HG02798 (cell line): ENCODE results near the gene NDUFV1.
A peak's percentile ranks its signal among the peaks of the same experiment; 100 is the strongest.
"Not testable (repeated sequence)": the region's sequence is repeated elsewhere in the genome, so short reads cannot be mapped to it uniquely, and the experiment has no call there.

Experiments used
- ATAC-seq: cut with Tn5 transposase; IDR thresholded peaks from one replicate; pipeline ENCODE4 v1.9.1; 2021; ENCODE audit warnings: mild to moderate bottlenecking; ENCODE audit not compliant: unreplicated experiment, poor library complexity

NDUFV1 gene

DNA sequence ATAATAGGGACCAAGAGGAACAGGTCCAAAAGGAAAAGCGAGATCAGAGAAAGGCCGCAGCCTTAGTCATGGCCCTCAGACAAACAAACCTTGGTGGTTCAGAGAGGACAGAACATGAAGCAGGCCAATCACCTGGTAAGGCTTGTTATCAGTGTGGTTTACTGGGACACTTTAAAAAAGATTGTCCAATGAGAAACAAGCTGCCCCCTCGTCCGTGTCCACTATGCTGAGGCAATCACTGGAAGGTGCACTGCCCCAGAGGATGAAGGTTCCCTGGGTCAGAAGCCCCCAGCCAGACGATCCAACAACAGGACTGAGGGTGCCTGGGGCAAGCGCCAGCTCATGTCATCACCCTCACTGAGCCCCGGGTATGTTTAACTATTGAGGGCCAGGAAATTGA lies 16.2 kb downstream of the NDUFV1 start:
- not testable (repeated sequence) for ATAC-seq

DNA sequence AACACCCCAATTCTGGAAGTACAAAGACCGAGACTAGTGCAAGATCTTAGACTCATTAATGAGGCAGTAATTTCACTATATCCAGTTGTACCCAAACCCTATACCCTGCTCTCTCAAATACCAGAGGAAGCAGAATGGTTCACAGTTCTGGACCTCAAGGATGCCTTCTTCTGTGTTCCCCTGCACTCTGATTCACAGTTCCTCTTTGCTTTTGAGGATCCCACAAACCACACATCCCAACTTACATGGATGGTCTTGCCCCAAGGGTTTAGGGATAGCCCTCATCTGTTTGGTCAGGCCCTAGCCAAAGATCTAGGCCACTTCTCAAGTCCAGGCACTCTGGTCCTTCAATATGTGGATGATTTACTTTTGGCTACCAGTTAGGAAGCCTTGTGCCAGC lies 17.1 kb downstream of the NDUFV1 start:
- ATAC-seq: not testable (repeated sequence)

DNA sequence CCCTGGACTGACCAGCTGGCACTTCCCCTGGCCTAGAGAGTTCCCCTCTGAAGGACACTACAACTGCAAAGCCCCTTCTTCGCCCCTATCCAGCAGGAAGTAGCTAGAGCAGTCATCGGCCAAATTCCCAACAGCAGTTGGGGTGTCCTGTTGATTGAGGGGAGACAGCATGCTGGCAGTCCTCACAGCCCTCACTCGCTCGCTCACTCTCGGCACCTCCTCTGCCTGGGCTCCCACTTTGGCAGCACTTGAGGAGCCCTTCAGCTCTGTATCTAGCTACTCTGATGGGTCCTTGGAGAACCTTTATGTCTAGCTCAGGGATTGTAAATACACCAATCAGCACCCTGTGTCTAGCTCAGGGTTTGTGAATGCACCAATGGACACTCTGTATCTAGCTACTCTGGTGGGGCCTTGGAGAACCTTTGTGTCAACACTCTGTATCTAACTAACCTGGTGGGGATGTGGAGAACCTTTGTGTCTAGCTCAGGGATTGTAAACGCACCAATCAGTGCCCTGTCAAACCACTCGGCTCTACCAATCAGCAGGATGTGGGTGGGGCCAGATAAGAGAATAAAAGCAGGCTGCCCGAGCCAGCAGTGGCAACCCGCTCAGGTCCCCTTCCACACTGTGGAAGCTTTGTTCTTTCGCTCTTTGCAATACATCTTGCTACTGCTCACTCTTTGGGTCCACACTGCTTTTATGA lies 19.5 kb downstream of the NDUFV1 start:
- not testable (repeated sequence) for ATAC-seq

DNA sequence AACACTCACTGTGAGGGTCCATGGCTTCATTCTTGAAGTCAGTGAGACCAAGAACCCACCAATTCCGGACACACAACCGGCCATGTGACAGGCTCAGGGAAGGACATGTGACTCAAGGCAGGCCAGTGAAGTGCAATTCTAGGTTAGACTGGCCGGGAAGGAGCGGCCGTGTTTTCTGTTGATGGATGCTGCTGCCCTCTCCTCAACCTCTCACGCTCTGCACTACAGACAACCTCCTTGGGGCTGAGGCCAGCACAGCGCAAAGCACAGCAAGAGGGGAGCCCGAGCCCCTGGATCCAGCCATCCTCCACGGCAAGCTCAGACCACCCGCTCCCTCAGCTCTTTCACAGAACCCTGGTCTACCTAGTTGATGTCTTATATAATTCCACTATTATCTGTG lies 20.2 kb downstream of the NDUFV1 start:
- ATAC-seq: no peak

DNA sequence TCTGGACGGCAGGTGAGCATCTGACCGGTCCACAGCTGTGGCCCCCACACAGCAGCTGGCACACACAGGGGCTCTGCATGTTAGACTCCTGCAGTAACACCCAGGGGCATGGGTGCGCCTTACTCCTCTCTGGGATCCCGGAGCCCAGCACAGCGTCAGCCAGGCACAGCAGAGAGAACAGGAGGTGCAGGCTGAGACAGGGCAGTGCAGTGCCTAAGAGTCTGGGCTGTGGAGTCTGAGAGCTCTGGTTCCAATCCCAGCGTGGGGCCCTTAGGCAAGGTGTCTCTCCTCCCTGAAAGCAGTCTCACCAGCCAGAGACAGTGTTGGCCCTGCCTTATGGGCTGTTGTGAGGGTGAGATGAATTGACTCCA lies 20.7 kb downstream of the NDUFV1 start:
- no peak for ATAC-seq

DNA sequence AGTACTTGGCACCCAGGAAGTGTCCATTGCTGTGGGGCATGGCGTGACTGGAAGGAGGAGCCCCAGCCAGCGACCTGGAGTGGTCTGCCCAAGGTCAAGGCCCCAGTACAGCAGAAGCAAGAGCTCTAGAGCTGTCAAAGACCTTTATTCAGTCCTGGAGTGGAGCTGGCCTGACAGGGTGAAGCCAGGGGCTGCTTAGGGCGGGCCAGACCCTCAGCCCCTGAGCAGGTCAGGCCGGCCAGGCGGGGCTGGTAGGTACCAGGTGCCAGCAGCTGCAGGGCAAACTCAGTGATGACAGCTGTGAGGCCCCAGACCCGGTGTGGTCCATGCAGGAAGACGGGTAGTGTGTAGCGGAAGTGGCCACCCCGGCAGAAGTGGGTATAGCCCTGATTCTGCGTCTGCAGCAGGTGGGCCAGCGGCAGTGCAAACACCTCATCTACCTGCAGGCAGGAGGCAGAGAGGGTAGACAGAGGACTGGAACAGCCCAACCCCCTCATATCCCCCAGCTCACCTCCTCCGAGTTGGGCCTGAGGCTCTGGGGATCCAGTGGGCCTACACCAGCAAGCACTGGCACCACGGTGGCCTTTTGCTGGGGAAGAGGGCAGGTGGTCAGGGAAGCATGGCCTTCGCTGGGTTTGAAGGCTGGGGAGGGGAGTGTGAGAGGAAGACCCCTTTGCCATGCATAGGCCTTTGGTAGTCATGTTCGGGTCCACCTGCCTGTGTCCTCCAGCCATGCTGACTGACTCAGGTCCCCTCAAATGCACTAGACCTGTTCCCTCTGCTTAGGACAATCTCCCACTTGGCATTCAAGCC lies 21.3 kb downstream of the NDUFV1 start:
- no peak for ATAC-seq

DNA sequence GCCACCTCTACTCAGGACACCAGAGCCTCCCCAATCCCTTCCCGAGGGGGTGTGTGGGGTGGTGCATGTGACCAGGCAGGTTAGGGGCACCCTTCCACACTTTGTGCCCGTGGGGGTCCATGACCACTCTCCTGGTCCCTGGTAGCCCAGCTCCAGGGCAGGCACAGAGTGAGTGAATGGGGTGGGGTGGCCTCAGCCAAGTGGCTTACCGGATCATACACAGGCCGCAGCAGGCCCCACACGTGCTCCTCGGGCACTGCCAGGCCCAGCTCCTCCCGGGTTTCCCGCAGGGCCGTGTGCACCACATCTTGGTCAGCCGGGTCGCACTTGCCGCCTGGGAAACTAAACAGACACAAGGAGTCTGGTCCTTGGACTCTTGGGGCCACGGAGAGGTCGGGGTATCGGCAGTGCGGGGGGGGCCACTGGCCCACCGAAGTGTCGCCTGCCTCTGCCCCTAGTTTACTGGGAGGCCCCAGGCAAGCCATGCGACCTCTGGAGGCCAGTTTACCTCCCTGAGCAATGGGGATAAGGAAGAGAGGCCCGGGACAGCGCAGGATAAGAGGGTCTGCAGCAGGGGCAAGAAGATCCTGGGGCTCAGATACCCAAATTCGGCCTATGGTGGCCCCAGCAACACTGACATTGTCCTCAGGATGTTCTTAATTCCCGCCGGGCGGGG lies 22.1 kb downstream of the NDUFV1 start:
- ATAC-seq: no peak

DNA sequence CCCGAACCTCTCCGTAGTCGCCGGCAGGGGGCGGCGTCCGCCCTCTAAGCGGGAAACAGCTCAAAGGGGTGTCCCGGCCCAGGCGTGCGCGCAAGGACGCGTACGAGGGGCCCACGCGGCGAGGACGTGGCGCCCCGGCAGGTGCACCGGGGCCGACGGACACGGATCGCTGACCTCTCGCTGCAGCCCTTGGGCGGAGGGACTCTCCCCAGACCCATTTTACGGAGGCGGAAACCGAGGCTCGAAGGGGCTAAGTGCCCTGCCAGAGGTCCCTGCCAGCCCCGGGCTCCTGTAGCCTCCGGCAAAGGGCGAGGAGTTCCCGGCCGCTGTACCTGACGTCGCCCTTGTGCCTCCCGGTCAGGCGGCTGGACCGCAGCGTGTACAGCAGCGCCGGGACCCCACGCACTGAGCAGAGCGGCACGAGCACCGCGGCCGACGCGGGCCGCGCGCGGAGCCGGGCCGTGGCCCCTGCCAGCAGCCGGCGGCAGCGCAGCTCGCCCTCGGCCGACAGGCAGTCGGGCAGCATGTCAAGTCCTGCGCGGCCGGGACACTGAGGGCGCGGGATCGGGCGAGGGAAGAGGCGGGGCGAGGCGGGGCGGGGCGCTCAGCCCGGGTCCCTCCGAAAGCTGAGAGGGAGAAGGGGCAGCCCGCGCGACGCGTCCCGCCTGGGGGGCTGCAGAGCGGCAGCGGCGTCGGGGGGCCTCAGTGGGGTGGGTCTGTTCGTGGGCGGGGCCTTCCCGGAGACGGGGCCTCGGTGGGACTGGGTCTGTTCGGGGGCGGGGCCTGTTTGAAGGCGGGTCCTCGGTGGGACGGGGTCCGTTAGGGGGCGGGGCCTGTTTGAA lies 22.9 kb downstream of the NDUFV1 start, which contains the start of gene NUDT8:
Gene NUDT8 (minus strand): TSS at position 552 of the 842 bp plus-strand sequence. CDS start 26 bp downstream, at position 526.
- peak; percentile 47 for ATAC-seq

DNA sequence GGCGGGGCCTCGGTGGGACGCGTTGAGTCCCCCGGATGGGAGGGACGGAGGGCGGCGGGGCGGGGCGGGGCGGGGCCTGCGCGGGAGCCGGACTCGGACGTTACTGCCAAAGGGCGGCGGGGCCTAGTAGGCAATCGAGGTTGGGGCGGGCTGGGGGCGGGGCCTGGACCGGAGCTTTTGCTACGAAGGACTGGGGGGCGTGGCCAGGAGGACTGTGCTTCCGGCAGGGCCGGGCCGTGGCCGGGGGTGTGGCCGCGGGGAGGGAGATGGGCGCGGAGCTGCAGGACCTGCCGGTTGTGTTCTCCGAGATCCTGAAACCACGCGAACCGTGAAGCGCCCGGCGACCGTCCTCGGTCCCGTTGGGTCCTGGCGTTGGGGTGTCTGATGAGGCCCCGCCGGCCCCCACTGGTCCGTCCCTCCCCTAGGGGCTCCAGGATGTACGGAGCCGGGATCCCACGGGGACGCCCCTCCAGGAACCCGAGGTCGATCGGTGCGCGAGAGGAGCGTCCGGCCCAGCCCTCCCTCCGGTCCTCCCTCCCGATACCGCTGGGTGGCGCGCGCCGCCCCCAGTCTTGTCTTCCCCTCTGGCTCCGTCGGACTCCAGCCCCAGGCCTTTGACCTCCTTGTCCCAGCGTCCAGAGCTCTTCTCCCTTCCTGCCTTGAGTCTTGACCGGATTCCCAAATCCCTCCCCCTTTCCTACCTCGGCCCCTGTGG lies 23.6 kb downstream of the NDUFV1 start:
- ATAC-seq: peak; percentile 82

DNA sequence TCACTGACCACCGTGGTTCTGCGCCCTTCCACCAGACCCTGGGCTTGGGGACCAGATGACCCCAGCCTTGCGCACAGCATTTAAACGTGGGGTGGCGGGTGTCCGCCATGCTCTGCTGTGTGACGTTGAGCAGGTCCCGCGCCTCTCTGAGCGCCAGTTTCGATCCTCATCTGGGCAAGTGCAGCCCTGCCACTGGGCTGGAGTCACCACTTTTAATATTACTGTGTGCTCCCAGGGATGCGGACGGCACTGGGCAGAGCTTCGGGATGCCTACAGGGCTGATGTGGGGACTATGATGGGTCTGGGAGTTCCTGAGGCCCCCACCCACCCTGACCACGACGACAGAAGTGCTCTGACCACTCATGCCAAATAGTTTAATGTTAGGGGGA lies 24.2 kb downstream of the NDUFV1 start:
- no peak for ATAC-seq

DNA sequence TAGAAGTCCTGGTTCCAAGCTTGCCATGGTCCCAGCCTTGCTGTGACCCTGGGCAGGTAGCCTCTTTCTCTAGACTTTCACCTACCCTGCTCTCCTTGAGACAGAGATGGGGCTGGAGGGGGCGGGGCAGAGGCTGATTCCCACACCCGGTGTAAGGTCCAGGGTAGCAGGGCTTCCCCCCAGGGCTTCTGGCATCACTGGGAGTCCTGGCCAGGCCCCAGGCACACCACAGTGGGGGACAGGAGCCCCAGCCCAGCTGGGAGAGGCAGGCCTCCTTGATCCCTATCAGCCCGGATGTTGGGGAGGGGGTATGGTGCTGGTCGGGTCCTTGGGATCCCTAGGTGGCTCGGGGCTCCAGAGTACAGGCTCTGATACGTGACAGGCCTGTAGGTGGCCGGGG lies 24.7 kb downstream of the NDUFV1 start:
- no peak for ATAC-seq

DNA sequence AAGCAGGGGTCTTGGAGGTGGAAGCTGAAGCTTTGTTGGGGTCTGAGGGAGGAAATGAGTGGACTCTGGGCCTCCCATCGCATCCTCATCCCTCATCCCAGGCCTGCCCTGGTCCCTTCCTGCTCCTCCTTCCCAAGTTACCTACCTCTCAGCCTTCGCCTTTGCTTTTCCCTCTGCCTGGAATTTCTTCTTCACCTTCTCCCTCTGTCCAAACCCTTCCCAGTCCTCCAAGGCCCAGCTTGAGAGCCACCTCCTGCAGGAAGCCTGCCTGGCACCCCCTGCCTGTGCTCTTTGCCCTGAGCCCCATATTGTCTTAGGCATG lies 25.1 kb downstream of the NDUFV1 start:
- no peak for ATAC-seq

DNA sequence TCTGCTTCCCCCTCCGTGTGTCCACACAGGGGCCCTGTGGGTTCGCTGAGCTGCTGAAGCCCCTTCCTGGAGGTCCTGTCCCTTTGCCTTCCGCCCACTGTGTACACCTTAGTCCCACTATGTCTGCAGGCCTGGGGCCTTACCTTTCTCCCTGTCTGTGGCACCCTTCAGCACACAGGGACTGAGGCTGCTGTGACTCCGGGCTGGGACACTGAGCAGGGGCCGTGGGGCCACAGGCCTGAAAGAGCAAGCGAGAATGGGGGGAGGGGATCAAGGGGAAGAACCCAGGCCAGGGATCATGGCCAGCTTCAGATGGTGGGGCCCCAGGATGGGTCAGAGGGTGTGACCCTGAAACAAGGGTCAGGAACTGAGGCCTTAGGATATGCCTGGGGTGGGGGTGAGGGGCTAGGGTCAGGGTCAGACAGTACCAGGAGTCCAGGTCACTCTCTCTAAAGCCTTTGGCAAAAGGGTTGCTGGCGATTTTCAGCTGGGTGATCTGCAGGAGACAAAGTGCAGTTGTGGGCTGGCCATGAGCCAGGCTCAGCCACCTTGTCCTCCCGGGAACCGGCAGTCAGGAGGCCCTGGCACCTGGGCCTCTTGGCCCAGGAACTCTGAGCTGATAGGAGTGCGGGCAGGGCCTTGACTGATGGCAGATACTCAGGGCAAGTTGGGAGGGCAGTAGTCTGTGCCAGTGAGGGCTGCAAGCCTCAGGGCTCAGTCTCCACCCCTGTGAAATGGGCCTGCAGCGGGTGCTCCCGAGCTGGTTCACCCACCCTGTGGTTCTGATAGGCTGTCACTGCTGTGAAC lies 25.6 kb downstream of the NDUFV1 start:
- ATAC-seq: no peak

DNA sequence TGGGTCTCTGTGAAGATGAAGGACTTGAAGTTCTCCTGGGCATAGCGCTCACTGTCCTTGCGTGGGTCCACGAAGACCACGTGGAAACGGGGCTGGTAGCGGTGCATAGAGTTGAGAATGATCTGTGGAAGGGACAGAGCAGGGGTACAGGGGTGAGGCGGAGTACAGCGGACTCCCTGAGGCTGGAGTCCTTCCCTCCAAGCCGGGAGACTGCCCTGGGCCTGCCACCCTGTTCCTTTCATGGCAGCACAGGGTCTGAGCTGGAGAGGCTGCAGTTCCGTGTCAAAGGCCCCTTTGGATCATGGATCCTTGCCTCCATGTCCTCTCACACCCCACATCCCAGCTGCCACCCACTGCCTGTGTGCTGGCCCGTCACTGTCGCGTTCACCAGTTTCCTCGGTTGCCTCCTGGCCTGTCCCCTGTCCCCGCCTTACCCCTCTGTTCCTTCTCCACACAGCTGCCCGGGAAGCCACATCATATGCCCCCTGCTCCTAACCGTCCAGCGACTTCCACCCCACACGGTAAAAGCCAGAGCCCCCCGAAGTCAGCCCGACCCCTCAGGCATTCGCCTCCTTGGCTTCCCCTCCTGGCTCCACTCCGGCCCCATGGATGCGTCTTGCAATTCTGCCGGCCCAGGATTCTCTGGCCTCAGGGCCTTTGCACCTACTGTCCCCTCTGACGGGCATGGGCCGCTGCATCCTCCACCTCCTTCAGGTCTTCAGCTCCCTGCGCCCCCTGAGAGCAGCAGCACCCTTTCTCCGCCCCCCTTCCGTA lies 26.4 kb downstream of the NDUFV1 start:
- no peak for ATAC-seq

DNA sequence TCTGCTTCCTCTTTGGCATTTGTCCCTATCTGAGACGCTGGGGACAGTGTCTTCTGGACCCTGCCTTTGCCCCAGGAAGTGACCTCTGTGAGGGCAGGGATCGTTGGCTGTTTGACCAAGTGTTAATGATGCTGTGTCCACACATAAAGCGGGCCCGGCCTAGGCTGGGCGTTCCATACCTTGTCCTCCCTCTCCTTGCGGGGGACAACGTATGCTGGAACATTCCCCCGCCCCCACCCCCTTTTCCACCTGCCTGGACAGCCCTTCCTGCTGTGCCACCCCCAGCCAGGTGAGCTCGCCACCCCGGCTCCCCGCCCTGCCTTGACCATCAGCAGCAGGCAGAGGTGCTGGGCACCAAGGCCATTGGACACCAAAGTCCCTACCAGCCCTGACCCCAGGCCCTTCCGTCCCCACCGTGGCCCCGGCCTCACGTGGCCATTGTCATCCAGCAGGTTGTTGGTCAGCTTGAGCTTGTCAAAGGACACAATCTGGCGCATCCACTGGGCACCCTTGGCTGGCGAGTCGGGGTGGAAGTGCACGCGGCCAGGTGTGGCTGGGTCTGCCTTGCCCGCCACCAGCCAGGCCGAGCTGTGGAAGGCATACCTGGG lies 27.1 kb downstream of the NDUFV1 start:
- no peak for ATAC-seq

DNA sequence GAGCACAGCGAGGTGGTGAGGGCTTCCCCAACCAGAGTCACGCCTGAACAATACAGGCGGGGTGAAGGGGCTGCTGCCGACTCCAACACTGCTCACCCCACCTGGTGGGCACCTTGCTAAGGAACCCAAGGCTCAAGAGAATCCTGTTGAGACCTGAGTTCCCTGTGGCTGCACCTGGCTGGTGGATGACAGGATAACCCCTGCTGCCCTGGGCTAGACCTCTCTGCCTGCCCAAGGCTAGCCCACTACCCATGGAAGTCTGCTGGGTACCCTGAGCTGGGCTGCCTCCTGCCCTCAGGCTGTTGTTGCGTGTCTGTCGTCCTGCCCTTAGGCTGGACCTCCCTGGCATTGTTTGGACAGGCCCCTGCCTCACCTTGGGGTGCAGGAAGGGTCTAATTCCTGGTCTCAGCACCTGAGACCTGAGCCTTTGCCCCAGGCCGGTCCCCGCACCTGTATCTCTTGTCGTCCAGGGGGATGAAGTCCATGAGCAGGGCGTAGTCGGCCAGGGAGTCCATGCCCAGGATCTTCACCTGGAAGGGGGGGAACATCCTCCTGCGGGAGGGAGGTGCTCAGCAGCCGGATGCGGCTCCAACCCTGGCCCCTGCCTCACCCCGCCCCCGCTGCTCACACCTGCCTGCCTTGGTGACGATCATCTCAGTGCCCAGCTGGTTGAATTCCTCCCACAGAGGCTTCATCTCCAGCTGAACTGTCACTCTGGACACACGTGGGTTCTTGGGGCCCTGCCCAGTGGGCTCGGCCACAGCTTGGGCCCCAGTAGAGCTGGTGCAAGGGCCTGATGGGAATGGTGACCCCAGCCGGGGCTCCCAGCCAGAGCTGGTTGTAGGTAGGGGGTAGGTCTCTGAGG lies 27.9 kb downstream of the NDUFV1 start:
- ATAC-seq: no peak

DNA sequence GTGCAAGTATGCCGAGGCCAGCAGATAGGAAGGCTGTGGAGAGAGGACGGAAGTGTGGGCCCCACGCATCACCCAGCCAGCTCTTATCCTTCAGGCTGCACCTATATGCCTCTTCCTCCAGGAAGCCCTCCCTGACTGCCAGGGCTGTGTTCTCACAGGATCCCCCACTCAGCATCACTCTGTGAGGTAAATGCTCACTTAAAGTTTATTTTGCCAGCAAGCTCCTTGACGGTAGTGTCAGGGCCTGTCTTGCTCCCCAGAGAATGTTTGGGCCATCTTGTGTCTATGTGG lies 28.4 kb downstream of the NDUFV1 start:
- no peak for ATAC-seq
